H1 (cell line): ENCODE results near the gene MCM3. TPM values are rescaled to one million over a fixed set of nuclear protein-coding genes. Genes with fewer than 3 reads are reported as not detected.

Source experiments
- ASH2L ChIP-seq: fragments of 200-600, 300-600 bp; sonication (generic); IDR thresholded peaks from one replicate; pipeline ENCODE4 v1.7.1; 2017; ENCODE audit warnings: low read length
- CHD2 ChIP-seq: IDR thresholded peaks from 2 replicates; pipeline ENCODE4 v1.6.1; 2012; ENCODE audit warnings: low read length, improper control_type of control experiment
- EZH2 ChIP-seq: fragments of 200-600 bp; sonication (generic); IDR thresholded peaks from 2 replicates; pipeline ENCODE4 v1.7.1; 2012; ENCODE audit warnings: low read depth, mild to moderate bottlenecking, moderate library complexity, low read length, inconsistent platforms; ENCODE audit not compliant: severe bottlenecking
- JUN ChIP-seq: IDR thresholded peaks from 2 replicates; pipeline ENCODE4 v1.6.1; 2011; ENCODE audit warnings: low read depth, mild to moderate bottlenecking, improper control_type of control experiment, low read length
- RBBP5 ChIP-seq: IDR thresholded peaks from 2 replicates; pipeline ENCODE4 v1.7.1; 2012; ENCODE audit warnings: low read depth, mild to moderate bottlenecking, inconsistent platforms, low read length, moderate library complexity, borderline replicate concordance
- RXRA ChIP-seq: IDR thresholded peaks from 2 replicates; pipeline ENCODE4 v1.6.1; 2011; ENCODE audit warnings: low read depth, mild to moderate bottlenecking, low read length, moderate library complexity; ENCODE audit not compliant: insufficient read depth
- SP1 ChIP-seq: IDR thresholded peaks from 2 replicates; pipeline ENCODE4 v1.6.1; 2011; ENCODE audit warnings: low read depth, low read length
- SP4 ChIP-seq: IDR thresholded peaks from 2 replicates; pipeline ENCODE4 v1.6.1; 2012; ENCODE audit warnings: low read length, inconsistent platforms
- TBP ChIP-seq: IDR thresholded peaks from 2 replicates; pipeline ENCODE4 v1.6.1; 2011; ENCODE audit warnings: low read depth, low read length, improper control_type of control experiment
- polyA plus RNA-seq, 7 experiments: library from polyadenylated mRNA; depleted of rRNA in 3 of 7; stranded (reverse) in 5 of 7; unstranded in 2 of 7; fragments of >200 nt in 5 of 7; fragments of 200-250 nt in 2 of 7; gene quantifications; 1 replicate in 5 of 7; 2 replicates in 1 of 7; 4 replicates in 1 of 7; pipeline versions ENCODE4 v1.2.1 to v1.2.3, GENCODE V29; 2011 to 2013; ENCODE audit warnings: missing spikeins in 2 of 7, mixed read lengths in 2 of 7
- total RNA-seq: library from RNA; stranded (reverse); fragmentation: NEBNext Ultra II Directional; extraction: Animal tissue kit (Norgen Biotek cat#: 25700); gene quantifications from 2 replicates; pipeline ENCODE4 v1.2.1, GENCODE V29; 2021
- TF ChIP-seq, protein P1 (sequence below): IDR thresholded peaks from 2 replicates; pipeline ENCODE4 v1.6.1; 2011; ENCODE audit warnings: low read length, improper control_type of control experiment

Gene MCM3
- total and polyA plus RNA-seq, 2 of the 8 experiments (the other 6 are each of a cell fraction or from before 2014, with no cell fraction given) = 275 to 293 TPM

DNA sequence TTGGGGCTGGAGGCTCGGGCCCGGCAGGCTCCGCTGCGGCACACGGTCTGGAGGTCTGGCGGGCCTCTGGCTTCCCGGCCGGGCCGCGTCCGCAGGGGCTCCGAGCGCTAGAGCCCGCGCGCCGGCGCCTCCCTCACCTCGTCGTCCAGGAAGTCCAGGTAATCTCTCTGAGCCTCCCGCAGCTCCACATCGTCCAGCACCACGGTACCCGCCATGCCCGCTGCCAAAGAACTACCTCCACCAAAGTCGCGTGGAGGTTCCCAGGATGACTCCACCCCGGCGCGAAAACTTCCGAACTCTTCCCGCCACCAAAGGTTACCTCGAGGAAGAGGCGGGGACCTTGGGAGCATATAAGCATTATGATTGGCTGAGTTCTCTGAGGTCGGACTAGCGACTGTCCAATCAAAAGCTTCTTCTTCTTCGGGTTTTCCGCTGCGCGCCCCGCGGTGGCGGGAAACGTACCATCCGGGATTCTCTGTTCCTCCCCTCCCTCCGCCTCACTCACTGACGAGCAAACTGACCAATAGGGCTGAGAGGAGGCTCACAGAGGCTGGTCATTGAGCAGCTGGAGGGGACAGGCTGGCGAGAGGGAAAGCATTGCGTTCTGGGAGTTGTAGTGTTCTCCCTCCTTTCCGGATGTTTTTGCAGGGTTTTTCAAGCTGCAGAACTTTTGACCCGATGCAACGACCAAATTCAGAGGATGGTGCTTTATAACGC is at the start of gene MCM3 (continued):
- TF ChIP-seq SP4 (no peak; the same call in 1 of the 2 replicates), RBBP5 (peak; percentile 13; the same call in 1 of the 2 replicates), RXRA (no peak), SP1 (peak; percentile 93), TBP (peak; percentile 85), JUN (no peak), CHD2 (peak; percentile 70; the same call in 1 of the 2 replicates), EZH2 (no peak), ASH2L (peak; percentile 86)
- TF ChIP-seq, protein P1, sequence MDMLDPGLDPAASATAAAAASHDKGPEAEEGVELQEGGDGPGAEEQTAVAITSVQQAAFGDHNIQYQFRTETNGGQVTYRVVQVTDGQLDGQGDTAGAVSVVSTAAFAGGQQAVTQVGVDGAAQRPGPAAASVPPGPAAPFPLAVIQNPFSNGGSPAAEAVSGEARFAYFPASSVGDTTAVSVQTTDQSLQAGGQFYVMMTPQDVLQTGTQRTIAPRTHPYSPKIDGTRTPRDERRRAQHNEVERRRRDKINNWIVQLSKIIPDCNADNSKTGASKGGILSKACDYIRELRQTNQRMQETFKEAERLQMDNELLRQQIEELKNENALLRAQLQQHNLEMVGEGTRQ = no peak
